Left lung (tissue), 10 donors: ENCODE data around the gene OGA. TPM values are rescaled to one million over a fixed set of nuclear protein-coding genes. Genes with fewer than 3 reads are reported as not detected.

ENCODE experiments used
- ATAC-seq: fragments of 200-7000 bp; cut with Tn5 transposase; one replicate; pipeline ENCODE4 v1.9.1; 2020; ENCODE audit warnings: moderate library complexity
- DNase-seq, 4 donors: peaks; one replicate each; pipeline ENCODE4 v3.0.0-alpha.2; 2013 to 2020
- H3K27ac ChIP-seq, 2 donors: fragments of 200-600 bp; sonication (generic) in 1 of 2; one replicate each; pipeline versions ENCODE4 v1.5.0 to v1.8.0; 2020 to 2021
- H3K27me3 ChIP-seq, 2 donors: fragments of 200-600 bp; sonication (generic) in 1 of 2; one replicate each; pipeline versions ENCODE4 v1.5.0 to v1.8.0; 2020 to 2021
- H3K36me3 ChIP-seq, 2 donors: fragments of 200-600 bp; sonication (generic) in 1 of 2; one replicate each; pipeline versions ENCODE4 v1.5.0 to v1.8.0; 2020 to 2021
- H3K4me1 ChIP-seq, 2 donors: fragments of 200-600 bp; one replicate each; pipeline ENCODE4 v1.8.0; 2021
- H3K4me3 ChIP-seq, 2 donors: fragments of 200-600 bp; sonication (generic) in 1 of 2; one replicate each; pipeline versions ENCODE4 v1.5.0 to v1.8.0; 2020 to 2021; ENCODE audit warnings: mild to moderate bottlenecking in 1 of 2
- H3K9me3 ChIP-seq, 2 donors: fragments of 200-600 bp; sonication (generic) in 1 of 2; one replicate each; pipeline versions ENCODE4 v1.5.0 to v1.8.0; 2020 to 2021
- intact Hi-C, 2 donors: fragments of 100-400 bp; cut with DNase I; formaldehyde crosslinking; loops; one replicate each; pipeline versions ENCODE4 v1.11.2 to v1.14.2; 2022
- polyA plus RNA-seq, 6 donors: library from polyadenylated mRNA; unstranded; fragments of 120-200 nt; gene quantifications; one replicate each; pipeline ENCODE4 v1.2.1, GENCODE V29; 2013; ENCODE audit not compliant: insufficient read length in 6 of 6
- total RNA-seq, 2 donors: library from RNA; stranded (reverse); fragmentation: NEBNext Ultra II Directional; extraction: Animal tissue kit (Norgen Biotek cat#: 25700); gene quantifications; one replicate each; pipeline ENCODE4 v1.2.1, GENCODE V29; 2021
- TF ChIP-seq, protein P1 (sequence below), 2 donors: fragments of 200-600 bp; sonication (generic) in 1 of 2; IDR thresholded peaks; one replicate each; pipeline versions ENCODE4 v1.5.0 to v1.8.0; 2021; ENCODE audit warnings: antibody characterized with exemption in 2 of 2
- donor health status: DM: no; HTN: yes; CAD: no.
- donor health status: DM: no; HTN: no; CAD: no.

Gene OGA
- total and polyA plus RNA-seq, 8 donors = 72.6 to 288 (median 232) TPM

- TF ChIP-seq, protein P1, sequence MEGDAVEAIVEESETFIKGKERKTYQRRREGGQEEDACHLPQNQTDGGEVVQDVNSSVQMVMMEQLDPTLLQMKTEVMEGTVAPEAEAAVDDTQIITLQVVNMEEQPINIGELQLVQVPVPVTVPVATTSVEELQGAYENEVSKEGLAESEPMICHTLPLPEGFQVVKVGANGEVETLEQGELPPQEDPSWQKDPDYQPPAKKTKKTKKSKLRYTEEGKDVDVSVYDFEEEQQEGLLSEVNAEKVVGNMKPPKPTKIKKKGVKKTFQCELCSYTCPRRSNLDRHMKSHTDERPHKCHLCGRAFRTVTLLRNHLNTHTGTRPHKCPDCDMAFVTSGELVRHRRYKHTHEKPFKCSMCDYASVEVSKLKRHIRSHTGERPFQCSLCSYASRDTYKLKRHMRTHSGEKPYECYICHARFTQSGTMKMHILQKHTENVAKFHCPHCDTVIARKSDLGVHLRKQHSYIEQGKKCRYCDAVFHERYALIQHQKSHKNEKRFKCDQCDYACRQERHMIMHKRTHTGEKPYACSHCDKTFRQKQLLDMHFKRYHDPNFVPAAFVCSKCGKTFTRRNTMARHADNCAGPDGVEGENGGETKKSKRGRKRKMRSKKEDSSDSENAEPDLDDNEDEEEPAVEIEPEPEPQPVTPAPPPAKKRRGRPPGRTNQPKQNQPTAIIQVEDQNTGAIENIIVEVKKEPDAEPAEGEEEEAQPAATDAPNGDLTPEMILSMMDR (IDR thresholded peaks at IDR 0.05) = no peak
- Histone ChIP-seq H3K9me3 (no peaks in the 10 kb centered on the region), H3K4me3 (peak overlapping the region in 1 of 2 donors; percentile 63), H3K27me3 (no peaks in the 10 kb centered on the region), H3K4me1 (peaks cover 9 to 28% of the 10 kb centered on the region in 2 donors), H3K36me3 (peaks cover 0 to 9% of the 10 kb centered on the region in 2 donors), H3K27ac (no peak overlapping the region)
- DNase-seq = peak in 1 of 4 donors; percentile 37
- intact Hi-C loops = no loop called here
- ATAC-seq = no peak
These were observed 10.7 kb upstream of the OGA start for GRCh38 chr10:101828766-101829551.

GRCh38 chr10:101827919-101828600, 9.8 kb upstream of the OGA start:
- H3K36me3 ChIP-seq = peaks cover 0 to 9% of the 10 kb centered on the region in 2 donors
- no peaks in the 10 kb centered on the region for H3K27me3 ChIP-seq
- no peak for ATAC-seq
- TF ChIP-seq, protein P1 (IDR thresholded peaks at IDR 0.05) = no peak
- peak in 1 of 4 donors; percentile 10 for DNase-seq
- intact Hi-C loops = no loop called here
- no peaks in the 10 kb centered on the region for H3K9me3 ChIP-seq
- no peak overlapping the region for H3K4me3 ChIP-seq
- H3K4me1 ChIP-seq = peaks cover 9 to 26% of the 10 kb centered on the region in 2 donors
- H3K27ac ChIP-seq = no peak overlapping the region

DNA sequence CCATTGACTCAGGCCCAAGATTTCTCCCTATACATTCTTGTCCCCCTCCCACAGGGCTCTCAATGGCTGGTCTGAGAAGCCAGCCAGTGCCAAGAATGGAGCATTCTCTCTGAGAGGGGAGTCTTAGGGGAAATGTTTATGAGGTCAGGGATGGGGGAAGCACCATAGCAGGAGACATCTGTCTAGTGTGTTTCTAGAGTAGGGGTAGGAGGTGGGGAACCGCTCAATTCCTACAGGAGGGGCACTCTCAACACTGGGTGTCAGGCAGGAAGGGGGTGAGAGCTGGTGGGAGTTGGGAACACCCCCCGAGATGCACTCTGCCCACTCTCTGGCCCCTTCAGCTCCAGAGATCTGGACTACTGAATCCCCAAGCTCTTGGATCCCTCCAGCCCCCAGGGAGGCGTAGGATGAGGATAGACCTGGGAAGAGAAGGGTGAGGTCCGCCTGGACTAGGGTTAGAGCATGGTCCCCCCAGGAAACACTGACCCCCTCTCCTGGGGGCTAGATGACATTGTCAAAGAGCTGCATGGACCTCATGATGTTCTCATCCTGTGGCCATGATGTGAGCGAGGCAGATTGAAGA, 8.7 kb upstream of the OGA start:
- Histone ChIP-seq H3K27ac (no peak overlapping the region), H3K9me3 (no peaks in the 10 kb centered on the region), H3K4me1 (peaks cover 9 to 26% of the 10 kb centered on the region in 2 donors), H3K36me3 (peaks cover 0 to 9% of the 10 kb centered on the region in 2 donors), H3K27me3 (no peaks in the 10 kb centered on the region), H3K4me3 (no peak overlapping the region)
- ATAC-seq (no peak), DNase-seq (no peak)
- intact Hi-C loops = no loop called here
- TF ChIP-seq, protein P1 (IDR thresholded peaks at IDR 0.05) = no peak

- Histone ChIP-seq H3K4me3 (no peak overlapping the region), H3K36me3 (peaks cover 0 to 9% of the 10 kb centered on the region in 2 donors), H3K4me1 (peaks cover 0 to 12% of the 10 kb centered on the region in 2 donors), H3K27me3 (no peaks in the 10 kb centered on the region), H3K9me3 (no peaks in the 10 kb centered on the region), H3K27ac (no peak overlapping the region)
- ATAC-seq (no peak), DNase-seq (no peak)
- TF ChIP-seq, protein P1 (IDR thresholded peaks at IDR 0.05) = no peak
- intact Hi-C loops = no loop called here
These were observed 6.5 kb upstream of the OGA start for GRCh38 chr10:101824736-101825135.
